OCI-LY3 (cell line): ENCODE data around the gene FBXO28.

ENCODE experiments used
- H2AFZ ChIP-seq: fragments of 200-600, 300-600 bp; shearing (Covaris generic); 2 replicates; pipeline ENCODE4 v1.6.0; 2014; ENCODE audit warnings: antibody characterized with exemption, low read depth, low read length
- H3K27ac ChIP-seq: fragments of 200-600, 300-600 bp; sonication (generic); 2 replicates; pipeline ENCODE4 v1.5.1; 2014; ENCODE audit warnings: mild to moderate bottlenecking, low read length, moderate library complexity, mixed read lengths
- H3K27me3 ChIP-seq: fragments of 200-600, 300-600 bp; sonication (generic); 2 replicates; pipeline ENCODE4 v1.6.1; 2014; ENCODE audit warnings: low read depth, low read length, mixed read lengths
- H3K36me3 ChIP-seq: fragments of 200-600, 300-600 bp; sonication (generic); replicated peaks from 2 replicates; pipeline ENCODE3; 2014; ENCODE audit warnings: low read depth, low read length, mixed read lengths
- H3K4me1 ChIP-seq: fragments of 300-600, 200-600 bp; sonication (generic); 2 replicates; pipeline ENCODE4 v1.6.1; 2014; ENCODE audit warnings: low read length, mixed read lengths
- H3K4me2 ChIP-seq: fragments of 200-600, 300-600 bp; sonication (generic); 2 replicates; pipeline ENCODE4 v1.6.1; 2014; ENCODE audit warnings: low read length, mixed read lengths
- H3K4me3 ChIP-seq: fragments of 300-600, 200-600 bp; sonication (generic); 2 replicates; pipeline ENCODE4 v1.5.1; 2014; ENCODE audit warnings: antibody characterized with exemption, mild to moderate bottlenecking, low read length, moderate library complexity
- H3K79me2 ChIP-seq: fragments of 300-600, 200-600 bp; shearing (Covaris generic); 2 replicates; pipeline ENCODE4 v1.6.1; 2014; ENCODE audit warnings: mild to moderate bottlenecking, low read length, mixed read lengths
- H3K9ac ChIP-seq: fragments of 300-600, 200-600 bp; shearing (Covaris generic); 2 replicates; pipeline ENCODE4 v1.6.0; 2014; ENCODE audit warnings: mild to moderate bottlenecking, low read length, moderate library complexity
- H3K9me3 ChIP-seq: fragments of 200-600, 300-600 bp; shearing (Covaris generic); 2 replicates; pipeline ENCODE4 v1.6.1; 2014; ENCODE audit warnings: low read length, mixed read lengths; ENCODE audit not compliant: insufficient read depth
- H4K20me1 ChIP-seq: fragments of 200-600, 300-600 bp; sonication (generic); 2 replicates; pipeline ENCODE4 v1.6.1; 2016; ENCODE audit warnings: low read length, mixed read lengths; ENCODE audit not compliant: insufficient read depth
- EZH2phosphoT487 ChIP-seq: fragments of 200-600 bp; shearing (Covaris generic); IDR thresholded peaks from 2 replicates; pipeline ENCODE4 v1.6.1; 2018; ENCODE audit warnings: antibody characterized with exemption, mixed run types, low read depth
- TF ChIP-seq, protein P1 (sequence below): fragments of 200-600, 300-600 bp; sonication (generic); IDR thresholded peaks from 2 replicates; pipeline ENCODE4 v1.5.1; 2014; ENCODE audit warnings: antibody characterized with exemption, low read length, low read depth

FBXO28 gene

DNA sequence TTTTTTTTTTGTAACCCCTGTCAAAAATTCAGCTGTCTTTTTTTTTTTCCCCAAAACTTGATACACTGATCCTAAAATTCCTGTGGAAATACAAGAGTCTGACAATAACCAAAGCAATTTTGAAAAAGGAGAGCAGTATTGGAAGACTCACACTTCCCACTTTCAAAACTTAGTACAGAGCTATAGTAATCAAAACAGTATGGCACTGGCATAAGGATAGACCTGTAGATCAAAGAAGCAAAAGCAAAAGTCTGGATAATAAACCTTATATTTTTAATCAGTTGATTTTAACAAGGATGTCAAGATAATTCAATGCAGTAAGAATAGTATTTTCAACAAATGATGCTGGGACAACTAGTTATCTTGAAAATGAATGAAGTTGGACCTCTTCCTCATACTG lies 17.3 kb downstream of the FBXO28 start:
- Histone ChIP-seq H3K79me2 (peaks cover 31% of the 10 kb centered on the region), H3K27me3 (no peaks in the 10 kb centered on the region), H3K4me3 (no peak overlapping the region), H3K27ac (no peak overlapping the region), H3K36me3 (peaks cover 36% of the 10 kb centered on the region), H4K20me1 (peaks cover 8% of the 10 kb centered on the region; the same call in 1 of the 2 replicates), H3K9me3 (no peaks in the 10 kb centered on the region), H3K4me1 (no peaks in the 10 kb centered on the region), H3K4me2 (no peak overlapping the region), H3K9ac (no peak overlapping the region), H2AFZ (no peak overlapping the region)
- TF ChIP-seq, protein P1, sequence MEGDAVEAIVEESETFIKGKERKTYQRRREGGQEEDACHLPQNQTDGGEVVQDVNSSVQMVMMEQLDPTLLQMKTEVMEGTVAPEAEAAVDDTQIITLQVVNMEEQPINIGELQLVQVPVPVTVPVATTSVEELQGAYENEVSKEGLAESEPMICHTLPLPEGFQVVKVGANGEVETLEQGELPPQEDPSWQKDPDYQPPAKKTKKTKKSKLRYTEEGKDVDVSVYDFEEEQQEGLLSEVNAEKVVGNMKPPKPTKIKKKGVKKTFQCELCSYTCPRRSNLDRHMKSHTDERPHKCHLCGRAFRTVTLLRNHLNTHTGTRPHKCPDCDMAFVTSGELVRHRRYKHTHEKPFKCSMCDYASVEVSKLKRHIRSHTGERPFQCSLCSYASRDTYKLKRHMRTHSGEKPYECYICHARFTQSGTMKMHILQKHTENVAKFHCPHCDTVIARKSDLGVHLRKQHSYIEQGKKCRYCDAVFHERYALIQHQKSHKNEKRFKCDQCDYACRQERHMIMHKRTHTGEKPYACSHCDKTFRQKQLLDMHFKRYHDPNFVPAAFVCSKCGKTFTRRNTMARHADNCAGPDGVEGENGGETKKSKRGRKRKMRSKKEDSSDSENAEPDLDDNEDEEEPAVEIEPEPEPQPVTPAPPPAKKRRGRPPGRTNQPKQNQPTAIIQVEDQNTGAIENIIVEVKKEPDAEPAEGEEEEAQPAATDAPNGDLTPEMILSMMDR = no peak
- TF ChIP-seq EZH2phosphoT487 = no peak

DNA sequence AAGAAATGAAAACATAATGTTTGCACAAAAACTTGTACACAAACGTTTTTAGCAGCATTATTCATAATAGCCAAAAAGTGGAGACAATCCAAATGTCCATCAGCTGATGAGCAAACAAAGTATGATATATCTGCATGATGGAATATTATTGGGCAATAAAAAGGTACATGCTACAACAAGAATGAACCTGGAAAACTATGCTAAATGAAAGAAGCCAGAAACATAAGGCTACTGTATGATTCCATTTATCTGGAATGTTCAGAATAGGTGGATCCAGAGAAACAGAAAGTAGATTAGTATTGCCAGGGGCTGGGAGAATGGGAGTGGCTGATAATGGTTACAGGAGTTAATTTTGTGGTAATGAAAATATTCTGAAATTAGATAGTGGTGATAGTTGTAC lies 19.0 kb downstream of the FBXO28 start:
- Histone ChIP-seq H3K9me3 (no peaks in the 10 kb centered on the region), H2AFZ (no peak overlapping the region), H3K27ac (no peak overlapping the region), H3K4me1 (peaks cover 10% of the 10 kb centered on the region), H4K20me1 (no peaks in the 10 kb centered on the region), H3K4me2 (no peak overlapping the region), H3K9ac (no peak overlapping the region), H3K4me3 (no peak overlapping the region), H3K36me3 (peaks cover 36% of the 10 kb centered on the region), H3K27me3 (no peaks in the 10 kb centered on the region), H3K79me2 (peaks cover 14% of the 10 kb centered on the region)
- TF ChIP-seq EZH2phosphoT487 = no peak
- TF ChIP-seq, protein P1 = no peak

- TF ChIP-seq, protein P1 = no peak
- TF ChIP-seq EZH2phosphoT487 = no peak
Observed at GRCh38 chr1:224133741-224134299, 19.9 kb downstream of the FBXO28 start.

GRCh38 chr1:224137518-224137917 lies 23.6 kb downstream of the FBXO28 start:
- H3K36me3 ChIP-seq = peaks cover 22% of the 10 kb centered on the region

More at GRCh38 chr1:224133741-224134299, 19.9 kb downstream of the FBXO28 start:
- H3K79me2 ChIP-seq = peaks cover 6% of the 10 kb centered on the region; the same call in 1 of the 2 replicates
- no peak overlapping the region for H3K9ac ChIP-seq
- H4K20me1 ChIP-seq = no peaks in the 10 kb centered on the region
- peaks cover 10% of the 10 kb centered on the region for H3K4me1 ChIP-seq
- H3K27me3 ChIP-seq = no peaks in the 10 kb centered on the region
- H3K36me3 ChIP-seq = peaks cover 36% of the 10 kb centered on the region
- no peak overlapping the region for H3K27ac ChIP-seq
- no peak overlapping the region for H3K4me3 ChIP-seq
- H2AFZ ChIP-seq = no peak overlapping the region
- H3K9me3 ChIP-seq = no peaks in the 10 kb centered on the region
- H3K4me2 ChIP-seq = no peak overlapping the region

More at GRCh38 chr1:224137518-224137917, 23.6 kb downstream of the FBXO28 start:
- H3K9ac ChIP-seq = no peak overlapping the region
- H3K9me3 ChIP-seq = no peaks in the 10 kb centered on the region
- no peak for TF ChIP-seq EZH2phosphoT487
- TF ChIP-seq, protein P1 = no peak
- H4K20me1 ChIP-seq = no peaks in the 10 kb centered on the region
- no peak overlapping the region for H3K4me3 ChIP-seq
- H3K4me1 ChIP-seq = peaks cover 10% of the 10 kb centered on the region
- no peak overlapping the region for H3K4me2 ChIP-seq
- H3K79me2 ChIP-seq = no peaks in the 10 kb centered on the region
- H3K27me3 ChIP-seq = no peaks in the 10 kb centered on the region
- H2AFZ ChIP-seq = no peak overlapping the region
- H3K27ac ChIP-seq = peak overlapping the region; percentile 18; the same call in 1 of the 2 replicates
